ENCODE data around the gene SVEP1.
A peak's percentile ranks its signal among the peaks of the same experiment; 100 is the strongest.
"Not testable (repeated sequence)": the region's sequence is repeated elsewhere in the genome, so short reads cannot be mapped to it uniquely, and the experiment has no call there.

The SVEP1 gene

GRCh38 chr9:110443146-110443865 lies 136.2 kb downstream of the SVEP1 start:
- peak; percentile 64 for DNase-seq

- no peak for DNase-seq
These were observed 138.7 kb downstream of the SVEP1 start for GRCh38 chr9:110440796-110441195.

- no peak for DNase-seq
These were observed 139.4 kb downstream of the SVEP1 start for GRCh38 chr9:110440172-110440571.

- DNase-seq: no peak
These were observed 147.3 kb downstream of the SVEP1 start for GRCh38 chr9:110432253-110432652.

GRCh38 chr9:110429453-110429852 lies 150.1 kb downstream of the SVEP1 start:
- DNase-seq: no peak

- no peak for DNase-seq
These were observed 151.9 kb downstream of the SVEP1 start for GRCh38 chr9:110427497-110428104.

GRCh38 chr9:110426052-110426709 lies 153.4 kb downstream of the SVEP1 start:
- DNase-seq: no peak

GRCh38 chr9:110414471-110414870 lies 165.1 kb downstream of the SVEP1 start:
- no peak for DNase-seq

GRCh38 chr9:110410961-110411360 lies 168.6 kb downstream of the SVEP1 start:
- DNase-seq: no peak

- no peak for DNase-seq
These were observed 170.9 kb downstream of the SVEP1 start for GRCh38 chr9:110408598-110408997.

- DNase-seq: no peak
These were observed 173.6 kb downstream of the SVEP1 start for GRCh38 chr9:110405858-110406443.

GRCh38 chr9:110404473-110404872 lies 175.1 kb downstream of the SVEP1 start:
- no peak for DNase-seq

- DNase-seq: no peak
These were observed 179.6 kb downstream of the SVEP1 start for GRCh38 chr9:110399983-110400382.

GRCh38 chr9:110398992-110399391 lies 180.5 kb downstream of the SVEP1 start:
- DNase-seq: not testable (repeated sequence)

- no peak for DNase-seq
These were observed 187.6 kb downstream of the SVEP1 start for GRCh38 chr9:110391826-110392485.

- DNase-seq: no peak
These were observed 190.3 kb downstream of the SVEP1 start for GRCh38 chr9:110389148-110389750.

GRCh38 chr9:110383491-110383890 lies 196.1 kb downstream of the SVEP1 start:
- DNase-seq: no peak

- no peak for DNase-seq
These were observed 196.8 kb downstream of the SVEP1 start for GRCh38 chr9:110382731-110383130.

- DNase-seq: no peak
These were observed 208.0 kb downstream of the SVEP1 start for GRCh38 chr9:110371411-110372007.

GRCh38 chr9:110370315-110370714 lies 209.2 kb downstream of the SVEP1 start:
- no peak for DNase-seq

- DNase-seq: no peak
These were observed 215.1 kb downstream of the SVEP1 start for GRCh38 chr9:110364451-110364850.

- DNase-seq: not testable (repeated sequence)
These were observed 220.5 kb downstream of the SVEP1 start for GRCh38 chr9:110358992-110359391.
